NCI-H1436 treated with DMSO at 0.1 percent for 48 hours (cell line): Measurements from ENCODE around the gene ERCC4.

Experiments
- DNase-seq: peaks from one replicate; lab custom pipeline; 2025; lab: John Stamatoyannopoulos, UW

Gene ERCC4

GRCh38 chr16:13994239-13995106 lies 74.5 kb downstream of the ERCC4 start:
- no peak for DNase-seq

DNA sequence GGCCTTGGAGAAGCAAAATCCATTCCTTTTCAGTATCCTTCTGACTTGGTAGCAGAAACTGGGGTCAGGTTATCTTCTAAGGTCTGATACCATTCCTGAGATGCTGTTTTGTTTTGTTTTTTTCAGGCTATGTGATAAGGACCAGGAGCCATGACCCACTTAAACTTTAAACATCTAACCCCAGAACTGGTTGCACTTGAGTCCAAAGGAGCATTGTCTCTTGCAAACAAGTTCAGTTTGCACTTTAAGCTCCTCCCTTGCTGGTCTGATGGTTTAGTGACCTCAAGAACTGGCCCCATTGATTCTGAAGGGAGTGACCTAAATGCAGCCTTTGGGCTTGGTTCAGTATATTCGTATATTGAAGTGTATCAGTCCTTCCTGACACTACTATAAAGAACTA lies 75.2 kb downstream of the ERCC4 start:
- DNase-seq: no peak

GRCh38 chr16:13996778-13997288 lies 76.9 kb downstream of the ERCC4 start:
- no peak for DNase-seq

DNA sequence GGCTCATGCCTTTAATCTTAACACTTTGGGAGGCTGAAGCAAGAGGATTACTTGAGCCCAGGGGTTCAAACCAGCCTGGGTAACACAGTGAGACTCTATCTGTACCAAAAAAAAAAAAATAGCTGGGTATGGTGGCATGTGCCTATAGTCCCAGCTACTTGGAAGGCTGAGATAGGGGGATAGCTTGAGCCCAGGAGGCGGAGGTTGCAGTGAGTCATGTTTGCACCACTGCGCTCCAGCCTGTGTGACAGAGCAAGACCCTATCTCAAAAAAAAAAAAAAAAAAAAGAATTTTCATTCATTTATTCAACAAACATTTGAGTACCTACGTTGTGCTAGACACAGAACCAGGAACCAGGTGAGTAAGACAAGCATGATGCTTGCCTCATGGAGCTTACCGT lies 77.6 kb downstream of the ERCC4 start:
- DNase-seq: no peak

DNA sequence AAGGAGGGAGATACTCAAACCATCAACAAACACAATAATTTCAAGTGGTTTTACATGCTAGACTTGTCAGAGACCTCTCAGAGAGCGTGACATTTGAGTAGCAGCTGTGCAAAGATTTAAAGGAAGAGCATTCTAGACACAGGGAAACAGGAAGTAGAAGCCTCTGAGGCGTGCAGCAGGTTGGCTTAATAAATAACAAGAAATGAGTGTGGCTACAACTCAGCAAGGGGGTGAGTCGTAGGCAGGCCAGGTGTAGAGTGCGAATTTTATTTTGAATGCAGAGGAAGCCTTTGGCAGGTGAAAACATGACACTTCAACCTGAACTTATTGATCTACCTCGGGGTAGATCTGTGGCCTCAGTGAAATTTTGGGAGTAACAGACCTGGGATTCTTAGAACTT lies 78.0 kb downstream of the ERCC4 start:
- DNase-seq: no peak

- no peak for DNase-seq
Observed at GRCh38 chr16:13999071-13999894, 79.3 kb downstream of the ERCC4 start.

GRCh38 chr16:13999895-14000425 lies 80.0 kb downstream of the ERCC4 start:
- DNase-seq: no peak

- DNase-seq: no peak
Observed at GRCh38 chr16:14001521-14001920, 81.6 kb downstream of the ERCC4 start.
